Heart left ventricle (tissue), 16 donors: Measurements from ENCODE around the gene MAGI1. TPM values are rescaled to one million over a fixed set of nuclear protein-coding genes. Genes with fewer than 3 reads are reported as not detected.

Experiments used
- ATAC-seq, 4 donors: fragments of 200-7000 bp; cut with Tn5 transposase; one replicate each; pipeline ENCODE4 v1.9.1; 2020 to 2022; ENCODE audit warnings: moderate library complexity in 4 of 4, mild to moderate bottlenecking in 3 of 4, moderate number of reproducible peaks in 1 of 4
- DNase-seq, 5 donors: peaks; one replicate each; pipeline ENCODE4 v3.0.0-alpha.2; 2020
- H3K27ac ChIP-seq, 12 donors: fragments of 200-600 bp; sonication (generic) in 4 of 12; one replicate each; pipeline versions ENCODE4 v1.5.0 to v1.8.0; 2016 to 2022; ENCODE audit warnings: mild to moderate bottlenecking in 2 of 12
- H3K27me3 ChIP-seq, 9 donors: fragments of 200-600 bp; sonication (generic) in 2 of 9; one replicate each; pipeline versions ENCODE4 v1.5.1 to v1.8.0; 2016 to 2022; ENCODE audit warnings: mild to moderate bottlenecking in 3 of 9
- H3K36me3 ChIP-seq, 9 donors: fragments of 200-600 bp; sonication (generic) in 2 of 9; one replicate each; pipeline versions ENCODE4 v1.5.0 to v1.8.0; 2018 to 2022; ENCODE audit warnings: mild to moderate bottlenecking in 2 of 9
- H3K4me1 ChIP-seq, 12 donors: fragments of 200-600 bp; sonication (generic) in 4 of 12; one replicate each; pipeline versions ENCODE4 v1.5.0 to v1.8.0; 2016 to 2022; ENCODE audit warnings: mild to moderate bottlenecking in 3 of 12
- H3K4me3 ChIP-seq, 12 donors: fragments of 200-600 bp; sonication (generic) in 4 of 12; one replicate each; pipeline versions ENCODE4 v1.5.0 to v1.8.0; 2017 to 2022; ENCODE audit warnings: mild to moderate bottlenecking in 9 of 12, moderate library complexity in 4 of 12
- H3K9me3 ChIP-seq, 12 donors: fragments of 200-600 bp; sonication (generic) in 4 of 12; one replicate each; pipeline versions ENCODE4 v1.5.0 to v1.8.0; 2016 to 2022; ENCODE audit warnings: mild to moderate bottlenecking in 1 of 12
- CTCF ChIP-seq, 12 donors: fragments of 200-600 bp; sonication (generic) in 4 of 12; IDR thresholded peaks; one replicate each; pipeline versions ENCODE4 v1.5.0 to v1.8.0; 2018 to 2022; ENCODE audit warnings: antibody characterized with exemption in 12 of 12, mild to moderate bottlenecking in 5 of 12
- POLR2A ChIP-seq, 2 donors: fragments of 450-650 bp; IDR thresholded peaks; one replicate each; pipeline ENCODE4 v1.6.1; 2017; ENCODE audit warnings: antibody characterized with exemption in 2 of 2, mild to moderate bottlenecking in 2 of 2, moderate library complexity in 2 of 2
- WGBS, 4 donors: extraction: QIAGEN DNeasy Blood & Tissue Kit in 2 of 4; methylation state at CpG; one replicate each; pipeline versions ENCODE4 v1.1.5 to v1.1.7; 2013 to 2018; 5-methylcytosine and 5-hydroxymethylcytosine counted together
- intact Hi-C, 10 donors: fragments of 100-400 bp; cut with DNase I; formaldehyde crosslinking; loops; one replicate each; pipeline versions ENCODE4 v1.11.1 to v1.14.2; 2022
- polyA plus RNA-seq, 2 donors: library from polyadenylated mRNA; stranded (reverse); fragments of 200-250 nt; gene quantifications; one replicate each; pipeline ENCODE4 v1.2.3, GENCODE V29; 2013
- total RNA-seq, 9 donors: library from RNA; depleted of rRNA in 2 of 9; stranded (reverse); fragments of >200 nt in 2 of 9; fragmentation: NEBNext Ultra II Directional in 3 of 9; extraction: Animal tissue kit (Norgen Biotek cat#: 25700) in 3 of 9; gene quantifications; one replicate each; pipeline versions ENCODE4 v1.1.0 to v1.2.4, GENCODE V29; 2016 to 2023
- donor health status: ischemic (EF 13 %, LVEDD 7.1; RV severe dilation, severe dysfunction).
- donor health status: healthy with polysubstance abuse.
- donor health status: DM: no; HTN: yes; CAD: no.
- donor health status: DM: no; HTN: no; CAD: no.
- donor health status: ischemic (EF 25% LVEDD 6.9; RV normal size, moderate dysfunction).
- donor health status: ischemic (EF 25% LVEDD 5.7; RV mildly dilated, moderate dysfunction).
- donor health status: healthy.
- donor health status: DM: yes; HTN: yes; CAD: no.
- donor health status: ischemic (EF 35%, LVEDD 5.7; RV mildly dilated, moderate dysfunction).
- donor health status: nonischemic (EF 11% LVEDD 7.7; RV severe dilation, severe dysfunction).
- donor health status: DM: yes; HTN: yes; CAD: no.
- donor health status: PGD.
- donor health status: ischemic (EF 29% LVEDD 5.4; RV normal size, mild dysfunction).
- donor health status: nonischemic (EF 23%, LVEDD 6.1; RV moderate dilation, normal function).

MAGI1 gene
- total and polyA plus RNA-seq, 11 donors = 18.5 to 52.1 (median 31.4) TPM

- intact Hi-C loops = loop anchor here in 2 of 10 donors (5.0 to 10.0 kb wide), 2 partner anchors 104 to 116 kb away; no protein-coding TSS in a partner anchor
- WGBS, 4 donors = 39 to 46% (median 41%) methylated on average over 7 of the region's 7 CpGs
- no peaks in the 10 kb centered on the region for H3K36me3 ChIP-seq
- H3K4me1 ChIP-seq = peaks cover 0 to 38% (median 20%) of the 10 kb centered on the region in 12 donors
- H3K9me3 ChIP-seq = no peaks in the 10 kb centered on the region
- ATAC-seq (no peak), DNase-seq (no peak)
- H3K27me3 ChIP-seq = no peaks in the 10 kb centered on the region
- no peak overlapping the region for H3K4me3 ChIP-seq
- TF ChIP-seq POLR2A (IDR thresholded peaks at IDR 0.05) = no peak
- TF ChIP-seq CTCF (IDR thresholded peaks at IDR 0.05) = no peak
- no peak overlapping the region for H3K27ac ChIP-seq
Observed at GRCh38 chr3:65901226-65901625, 137.5 kb downstream of the MAGI1 start.

- Histone ChIP-seq H3K4me1 (peaks cover 0 to 43% (median 24%) of the 10 kb centered on the region in 12 donors), H3K36me3 (no peaks in the 10 kb centered on the region), H3K27me3 (no peaks in the 10 kb centered on the region), H3K9me3 (no peaks in the 10 kb centered on the region), H3K27ac (no peak overlapping the region), H3K4me3 (no peak overlapping the region)
- TF ChIP-seq POLR2A (IDR thresholded peaks at IDR 0.05) = no peak
- no peak for TF ChIP-seq CTCF (IDR thresholded peaks at IDR 0.05)
- intact Hi-C loops = loop anchor here in 1 of 10 donors (5.0 kb wide), 1 partner anchor 138 kb away; the partner anchor contains the start of gene MAGI1
- 41 to 68% (median 43%) methylated on average over 1 of the region's 1 CpG for WGBS, 4 donors
- no peak for ATAC-seq
- DNase-seq = no peak
Observed at GRCh38 chr3:65899226-65899625, 139.5 kb downstream of the MAGI1 start.

- Histone ChIP-seq H3K4me3 (no peak overlapping the region), H3K9me3 (no peaks in the 10 kb centered on the region), H3K27me3 (no peaks in the 10 kb centered on the region), H3K4me1 (peaks cover 0 to 45% (median 25%) of the 10 kb centered on the region in 12 donors), H3K36me3 (no peaks in the 10 kb centered on the region), H3K27ac (no peak overlapping the region)
- DNase-seq (no peak), ATAC-seq (no peak)
- intact Hi-C loops = loop anchor here in 1 of 10 donors (5.0 kb wide), 1 partner anchor 140 kb away; the partner anchor contains the start of gene MAGI1
- TF ChIP-seq POLR2A (IDR thresholded peaks at IDR 0.05) (no peak), CTCF (IDR thresholded peaks at IDR 0.05) (no peak)
- 50 to 82% (median 58%) methylated on average over 3 of the region's 3 CpGs for WGBS, 4 donors
Observed at GRCh38 chr3:65897766-65898165, 141.0 kb downstream of the MAGI1 start.

DNA sequence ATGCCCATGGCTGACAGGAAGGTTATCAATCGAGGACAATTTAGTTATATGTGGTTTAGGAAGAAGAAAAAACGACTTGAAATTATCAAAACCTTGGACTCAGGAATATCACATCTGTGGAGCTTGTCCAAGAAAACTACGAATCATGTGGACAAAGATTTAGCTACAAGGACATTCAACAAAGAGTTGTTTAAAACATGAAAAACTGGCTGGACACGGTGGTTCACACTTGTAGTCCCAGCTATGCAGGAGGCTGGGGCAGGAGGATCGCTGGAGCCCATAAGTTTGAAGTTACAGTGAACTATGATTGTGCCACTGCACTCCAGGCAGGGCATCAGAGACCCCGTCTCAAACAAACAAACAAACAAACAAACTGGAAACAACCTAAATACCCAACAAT, 142.4 kb downstream of the MAGI1 start:
- Histone ChIP-seq H3K27me3 (no peaks in the 10 kb centered on the region), H3K9me3 (no peaks in the 10 kb centered on the region), H3K4me3 (no peak overlapping the region), H3K36me3 (no peaks in the 10 kb centered on the region), H3K4me1 (peaks cover 0 to 33% (median 14%) of the 10 kb centered on the region in 12 donors), H3K27ac (no peak overlapping the region)
- no peak for TF ChIP-seq POLR2A (IDR thresholded peaks at IDR 0.05)
- no peak for TF ChIP-seq CTCF (IDR thresholded peaks at IDR 0.05)
- intact Hi-C loops = loop anchor here in 1 of 10 donors (5.0 kb wide), 1 partner anchor 141 kb away; the partner anchor contains the start of gene MAGI1
- ATAC-seq (no peak), DNase-seq (no peak)
- WGBS, 4 donors = 80 to 85% (median 83%) methylated on average over 6 of the region's 6 CpGs
